NCI-H2029 treated with DMSO at 0.1 percent for 48 hours (cell line): ENCODE measurements around the gene MUL1.

Experiments used
- DNase-seq: peaks from one replicate; lab custom pipeline; 2025; lab: John Stamatoyannopoulos, UW

Gene MUL1

DNA sequence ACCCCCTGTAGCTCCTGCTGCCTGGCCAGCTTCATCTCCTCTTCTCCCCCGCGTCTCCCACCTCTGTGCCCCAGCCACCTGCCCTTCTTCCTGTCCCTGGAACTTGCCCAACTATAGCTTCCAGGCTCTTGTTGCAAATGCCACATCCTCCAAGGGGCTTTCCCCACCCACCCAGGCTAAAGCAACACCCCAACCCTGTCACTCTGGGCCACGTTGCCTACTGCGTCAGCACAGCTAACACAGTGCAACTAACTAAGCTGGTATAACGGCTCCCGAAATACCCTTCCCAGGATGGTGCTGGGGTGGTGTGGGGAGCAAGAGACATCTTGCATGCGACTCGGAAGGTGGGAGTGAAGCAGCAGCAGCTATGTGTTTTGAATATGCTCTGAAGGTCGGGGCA is 41.7 kb downstream of the MUL1 start:
- no peak for DNase-seq

DNA sequence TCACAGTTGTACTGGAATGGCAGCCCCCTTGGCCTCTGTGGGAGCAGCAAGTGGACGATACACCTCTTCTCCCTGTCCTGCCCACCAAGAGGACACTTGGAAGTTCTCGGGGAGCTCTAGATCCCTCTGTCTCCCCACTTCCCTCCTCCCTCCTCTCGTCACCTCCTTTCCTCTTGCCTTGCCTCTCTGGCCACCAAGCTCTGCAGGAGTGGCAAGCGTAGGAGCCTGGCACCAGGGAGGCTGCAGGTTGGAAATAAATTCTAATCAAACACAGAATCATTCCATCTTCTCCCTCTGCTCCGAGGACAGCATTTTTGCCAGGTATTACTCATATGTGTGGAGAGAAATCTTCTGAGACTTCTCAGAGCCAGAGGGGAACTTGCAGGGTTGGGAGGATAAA is 42.8 kb downstream of the MUL1 start:
- DNase-seq: no peak

DNA sequence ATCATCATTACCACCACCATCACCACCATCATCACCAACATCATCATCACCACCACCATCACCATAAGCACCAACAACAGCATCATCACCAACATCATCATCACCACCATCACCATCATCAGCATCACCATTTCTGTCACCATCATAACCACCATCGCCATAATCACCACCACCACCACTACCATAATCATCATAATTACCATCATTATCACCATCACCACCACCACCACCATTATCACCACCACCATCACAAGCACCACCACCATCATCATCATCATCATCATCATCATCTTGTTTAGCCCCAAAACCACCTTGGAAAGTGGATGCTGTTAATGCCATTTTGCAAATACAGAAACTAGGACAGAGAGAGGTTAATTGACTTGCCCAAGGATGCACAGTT is 44.4 kb downstream of the MUL1 start:
- no peak for DNase-seq

DNA sequence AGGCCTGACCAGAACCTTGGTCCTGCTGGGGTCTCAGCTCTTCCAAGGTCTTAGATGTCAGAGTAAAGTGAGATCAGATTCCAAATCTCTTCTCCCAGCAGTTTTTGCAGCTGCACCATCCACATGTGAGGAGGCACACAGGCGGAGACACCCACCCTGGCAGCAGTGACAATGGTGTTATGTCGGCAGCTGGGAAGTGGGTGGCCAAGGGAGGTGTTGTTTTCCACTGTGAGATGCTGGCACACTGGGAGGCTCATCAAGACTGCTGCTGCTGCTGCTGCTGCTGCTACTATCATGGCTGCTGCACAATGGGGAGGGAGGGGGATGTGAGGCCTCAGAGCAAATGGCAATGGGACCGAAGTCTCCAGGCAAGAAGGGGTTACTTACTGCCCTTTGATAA is 45.6 kb downstream of the MUL1 start:
- no peak for DNase-seq

DNA sequence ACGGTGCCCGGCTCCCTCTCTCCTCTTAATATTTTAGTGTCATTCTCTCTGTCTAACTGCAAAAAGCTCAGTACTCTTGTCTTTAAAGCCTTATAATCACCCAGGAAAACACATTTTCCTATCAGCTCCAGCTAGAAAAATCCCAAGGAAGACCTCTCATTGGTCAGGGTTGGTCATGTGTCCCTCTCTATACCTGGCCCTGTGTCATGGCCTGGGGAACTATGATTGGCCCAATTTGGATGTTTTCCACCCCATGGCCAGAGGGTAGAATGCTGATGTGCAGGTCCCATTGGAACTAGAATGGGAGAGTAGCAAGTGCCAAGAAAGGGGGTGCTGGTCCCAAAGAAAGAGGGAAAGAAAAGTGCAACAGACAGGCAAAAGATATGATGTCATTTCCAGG is 49.2 kb downstream of the MUL1 start:
- no peak for DNase-seq

DNA sequence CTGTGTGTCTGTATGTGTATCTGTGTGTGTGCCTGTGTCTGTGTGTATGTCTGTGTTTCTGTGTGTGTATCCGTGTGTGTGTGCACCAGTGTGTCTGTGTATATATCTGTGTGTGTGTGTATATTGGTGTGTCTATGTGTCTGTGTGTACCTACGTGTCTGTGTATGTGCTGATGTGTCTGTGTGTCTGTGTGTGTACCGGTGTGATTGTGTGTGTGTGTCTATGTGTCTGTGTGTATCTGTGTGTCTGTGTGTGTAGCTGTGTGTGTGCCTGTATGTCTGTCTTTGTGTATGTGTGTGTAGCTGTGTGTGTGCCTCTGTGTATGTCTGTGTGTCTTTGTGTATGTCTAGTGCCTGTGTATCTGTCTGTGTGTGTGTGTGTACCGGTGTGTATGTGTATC is 53.9 kb downstream of the MUL1 start:
- no peak for DNase-seq

DNA sequence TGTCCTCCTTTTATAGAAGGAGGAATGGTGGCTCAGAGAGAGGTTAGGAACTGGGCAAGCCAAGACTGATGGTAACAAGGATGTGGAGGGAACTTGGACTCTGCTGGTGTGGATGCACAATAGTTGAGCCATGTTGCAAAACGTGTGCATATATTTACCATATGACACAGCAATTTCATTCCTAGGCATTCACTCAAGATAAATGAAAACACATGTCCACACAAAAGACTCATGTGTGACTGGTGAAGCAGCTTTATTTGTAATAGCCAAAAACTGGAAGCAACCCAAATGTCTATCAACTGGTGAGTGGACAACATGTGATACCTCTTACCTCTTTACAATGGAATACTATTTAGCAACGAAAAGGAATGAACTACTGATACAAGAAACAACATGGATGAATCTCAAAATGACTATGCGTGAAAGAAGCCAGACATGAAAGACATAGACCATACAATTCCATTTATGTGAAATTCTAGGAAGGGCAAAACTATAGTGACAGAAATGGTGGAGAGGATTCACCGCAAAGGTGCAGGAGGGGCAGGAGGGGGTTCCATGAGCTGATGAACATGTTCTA is 58.1 kb downstream of the MUL1 start:
- no peak for DNase-seq
